DOHH2 (cell line): ENCODE measurements around the gene DOCK6.

ENCODE experiments used
- CTCF ChIP-seq: fragments of 200-600 bp; sonication (generic); IDR thresholded peaks from one replicate; pipeline ENCODE4 v1.5.1; 2014; ENCODE audit warnings: antibody characterized with exemption, mild to moderate bottlenecking, low read depth, low read length; ENCODE audit not compliant: poor library complexity, severe bottlenecking
- EZH2phosphoT487 ChIP-seq: fragments of 200-600 bp; sonication (generic); IDR thresholded peaks from 2 replicates; pipeline ENCODE4 v1.6.1; 2017; ENCODE audit warnings: borderline replicate concordance, mild to moderate bottlenecking, antibody characterized with exemption, low read length, moderate library complexity, mixed read lengths

- TF ChIP-seq CTCF = no peak
- TF ChIP-seq EZH2phosphoT487 = no peak
Observed at GRCh38 chr19:11180346-11180745, 82.0 kb downstream of the DOCK6 start.
